IPS-20b (cell line): Measurements from ENCODE around the gene ARHGDIA.

Experiments
- H3K27ac ChIP-seq: one replicate; pipeline ENCODE4 v1.5.1; 2013; ENCODE audit warnings: low read length
- H3K27me3 ChIP-seq: 2 replicates; pipeline ENCODE4 v1.6.1; 2013; ENCODE audit warnings: mild to moderate bottlenecking, low read length, inconsistent platforms; ENCODE audit not compliant: insufficient read depth
- H3K36me3 ChIP-seq: 2 replicates; pipeline ENCODE4 v1.6.1; 2013; ENCODE audit warnings: low read depth, mild to moderate bottlenecking, inconsistent platforms, low read length, moderate library complexity; ENCODE audit not compliant: insufficient read depth
- H3K4me1 ChIP-seq: 2 replicates; pipeline ENCODE4 v1.6.1; 2013; ENCODE audit warnings: mild to moderate bottlenecking, control low read depth, inconsistent platforms, low read length, moderate library complexity; ENCODE audit not compliant: insufficient read depth
- H3K4me3 ChIP-seq: 2 replicates; pipeline ENCODE4 v1.5.1; 2013; ENCODE audit warnings: mild to moderate bottlenecking, low read length, inconsistent platforms
- H3K9ac ChIP-seq: 2 replicates; pipeline ENCODE4 v1.6.1; 2013; ENCODE audit warnings: low read depth, mild to moderate bottlenecking, inconsistent platforms, low read length, moderate library complexity
- H3K9me3 ChIP-seq: 2 replicates; pipeline ENCODE4 v1.6.1; 2013; ENCODE audit warnings: mild to moderate bottlenecking, low read depth, low read length, inconsistent platforms; ENCODE audit not compliant: insufficient read depth

ARHGDIA gene

DNA sequence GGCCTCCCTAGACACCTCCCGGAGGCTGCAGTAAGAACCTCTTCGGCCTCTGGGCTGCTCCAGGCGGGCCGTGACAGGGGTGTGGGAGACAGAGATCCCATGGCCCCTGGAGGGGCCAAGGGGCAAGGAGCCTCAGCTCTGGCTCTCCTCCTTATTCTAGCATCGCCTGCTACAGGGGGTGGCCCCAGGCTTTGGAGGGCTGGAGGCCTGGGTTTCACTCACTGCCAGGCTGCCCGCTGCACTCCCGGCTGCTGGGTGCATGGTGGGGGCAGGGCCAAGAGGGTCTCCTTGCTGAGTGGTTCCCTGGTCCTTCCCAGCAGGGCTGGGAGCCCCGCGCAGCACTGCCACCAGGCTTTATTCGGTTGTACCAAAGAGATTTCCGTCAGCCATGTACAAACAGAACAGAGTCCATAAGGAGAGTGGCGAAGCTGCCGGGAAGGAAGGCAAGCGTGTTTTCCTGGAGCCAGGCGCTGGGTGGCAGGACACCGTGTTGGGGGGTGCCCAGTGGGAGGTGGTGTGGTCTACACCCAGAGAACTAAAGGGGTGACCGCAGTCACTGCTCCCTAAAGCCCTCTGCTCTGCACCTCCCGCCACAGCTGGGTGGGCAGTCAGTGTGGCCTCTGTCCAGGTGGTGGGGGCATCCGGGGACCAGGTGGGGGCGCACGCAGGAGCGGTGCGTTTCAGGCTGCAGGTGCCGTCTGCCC lies 32.9 kb upstream of the ARHGDIA start:
- peaks cover 28% of the 10 kb centered on the region for H3K27me3 ChIP-seq
- no peak overlapping the region for H3K27ac ChIP-seq
- H3K9me3 ChIP-seq, result no peaks in the 10 kb centered on the region
- H3K36me3 ChIP-seq, result peaks cover 18% of the 10 kb centered on the region; the same call in 1 of the 2 replicates
- H3K4me1 ChIP-seq, result no peaks in the 10 kb centered on the region
- no peak overlapping the region for H3K4me3 ChIP-seq
- no peak overlapping the region for H3K9ac ChIP-seq

- H3K36me3 ChIP-seq, result peaks cover 24% of the 10 kb centered on the region
These were observed 32.3 kb upstream of the ARHGDIA start for GRCh38 chr17:81903415-81903831.

GRCh38 chr17:81902653-81903414 lies 31.7 kb upstream of the ARHGDIA start:
- Histone ChIP-seq H3K9ac (no peak overlapping the region), H3K27ac (no peak overlapping the region), H3K27me3 (peaks cover 28% of the 10 kb centered on the region), H3K36me3 (peaks cover 29% of the 10 kb centered on the region), H3K4me1 (no peaks in the 10 kb centered on the region), H3K9me3 (no peaks in the 10 kb centered on the region), H3K4me3 (peak overlapping the region; percentile 46; the same call in 1 of the 2 replicates)

More at GRCh38 chr17:81903415-81903831, 32.3 kb upstream of the ARHGDIA start:
- peaks cover 28% of the 10 kb centered on the region for H3K27me3 ChIP-seq
- no peaks in the 10 kb centered on the region for H3K4me1 ChIP-seq
- H3K9me3 ChIP-seq, result no peaks in the 10 kb centered on the region
- H3K9ac ChIP-seq, result no peak overlapping the region
- no peak overlapping the region for H3K27ac ChIP-seq
- no peak overlapping the region for H3K4me3 ChIP-seq

- H3K36me3 ChIP-seq, result peaks cover 30% of the 10 kb centered on the region
- no peaks in the 10 kb centered on the region for H3K9me3 ChIP-seq
- no peaks in the 10 kb centered on the region for H3K4me1 ChIP-seq
- no peak within 1 kb of the TSS for H3K9ac ChIP-seq
- H3K4me3 ChIP-seq, result peak within 1 kb of the TSS; percentile 46; the same call in 1 of the 2 replicates
- H3K27me3 ChIP-seq, result peaks cover 28% of the 10 kb centered on the region
- H3K27ac ChIP-seq, result no peak within 1 kb of the TSS
These were observed 31.0 kb upstream of the ARHGDIA start, which contains the start of gene NPB for GRCh38 chr17:81902023-81902652. NPB (plus strand) TSS chr17:81902238; CDS start chr17:81902278, 40 bp downstream.

- H3K4me1 ChIP-seq, result no peaks in the 10 kb centered on the region
- no peaks in the 10 kb centered on the region for H3K9me3 ChIP-seq
- H3K4me3 ChIP-seq, result peak overlapping the region; percentile 39; the same call in 1 of the 2 replicates
- no peak overlapping the region for H3K9ac ChIP-seq
- H3K36me3 ChIP-seq, result peaks cover 34% of the 10 kb centered on the region
- H3K27ac ChIP-seq, result no peak overlapping the region
- H3K27me3 ChIP-seq, result peaks cover 28% of the 10 kb centered on the region
These were observed 30.3 kb upstream of the ARHGDIA start for GRCh38 chr17:81901167-81902022.

DNA sequence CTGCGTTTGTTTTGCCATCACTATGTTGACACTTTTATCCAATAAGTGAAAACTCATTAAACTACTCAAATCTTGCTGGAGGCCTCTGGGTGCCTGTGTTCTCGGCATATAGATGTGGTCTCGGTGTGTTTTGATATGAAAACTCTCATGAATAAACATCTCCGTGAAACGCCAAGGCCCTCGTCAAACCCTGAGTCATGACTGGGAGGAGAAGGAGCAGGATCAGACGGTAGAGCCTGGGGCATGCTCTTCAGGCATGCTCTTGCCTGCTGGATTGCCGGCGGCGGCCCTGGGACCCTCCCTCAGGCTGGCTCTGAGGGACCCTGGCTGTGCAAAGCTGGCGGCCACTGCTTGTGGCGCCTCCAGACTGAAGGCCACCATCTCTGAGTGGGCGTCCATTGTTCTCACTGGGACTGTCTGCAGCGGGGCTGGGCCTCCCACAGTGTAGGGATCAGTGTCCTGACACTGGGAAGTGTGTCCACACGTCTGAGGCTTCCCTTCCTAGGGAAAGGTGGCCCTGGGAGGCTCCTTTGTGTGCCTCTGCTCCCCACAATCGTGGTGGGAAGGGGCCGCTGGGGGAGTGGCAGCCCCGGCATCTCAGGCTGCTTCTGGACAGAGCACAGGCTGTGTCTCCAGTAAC lies 29.2 kb upstream of the ARHGDIA start:
- peaks cover 28% of the 10 kb centered on the region for H3K27me3 ChIP-seq
- no peak overlapping the region for H3K27ac ChIP-seq
- H3K9me3 ChIP-seq, result no peaks in the 10 kb centered on the region
- no peak overlapping the region for H3K9ac ChIP-seq
- no peak overlapping the region for H3K4me3 ChIP-seq
- H3K36me3 ChIP-seq, result peaks cover 41% of the 10 kb centered on the region
- no peaks in the 10 kb centered on the region for H3K4me1 ChIP-seq

- no peak overlapping the region for H3K27ac ChIP-seq
These were observed 28.5 kb upstream of the ARHGDIA start for GRCh38 chr17:81899514-81900166.

GRCh38 chr17:81898885-81899284 lies 27.7 kb upstream of the ARHGDIA start:
- Histone ChIP-seq H3K4me3 (no peak overlapping the region), H3K27ac (no peak overlapping the region), H3K9ac (no peak overlapping the region), H3K36me3 (peaks cover 51% of the 10 kb centered on the region), H3K9me3 (no peaks in the 10 kb centered on the region), H3K4me1 (no peaks in the 10 kb centered on the region), H3K27me3 (peaks cover 28% of the 10 kb centered on the region)

More at GRCh38 chr17:81899514-81900166, 28.5 kb upstream of the ARHGDIA start:
- Histone ChIP-seq H3K9me3 (no peaks in the 10 kb centered on the region), H3K4me1 (no peaks in the 10 kb centered on the region), H3K36me3 (peaks cover 46% of the 10 kb centered on the region), H3K27me3 (peaks cover 28% of the 10 kb centered on the region), H3K4me3 (no peak overlapping the region), H3K9ac (no peak overlapping the region)

DNA sequence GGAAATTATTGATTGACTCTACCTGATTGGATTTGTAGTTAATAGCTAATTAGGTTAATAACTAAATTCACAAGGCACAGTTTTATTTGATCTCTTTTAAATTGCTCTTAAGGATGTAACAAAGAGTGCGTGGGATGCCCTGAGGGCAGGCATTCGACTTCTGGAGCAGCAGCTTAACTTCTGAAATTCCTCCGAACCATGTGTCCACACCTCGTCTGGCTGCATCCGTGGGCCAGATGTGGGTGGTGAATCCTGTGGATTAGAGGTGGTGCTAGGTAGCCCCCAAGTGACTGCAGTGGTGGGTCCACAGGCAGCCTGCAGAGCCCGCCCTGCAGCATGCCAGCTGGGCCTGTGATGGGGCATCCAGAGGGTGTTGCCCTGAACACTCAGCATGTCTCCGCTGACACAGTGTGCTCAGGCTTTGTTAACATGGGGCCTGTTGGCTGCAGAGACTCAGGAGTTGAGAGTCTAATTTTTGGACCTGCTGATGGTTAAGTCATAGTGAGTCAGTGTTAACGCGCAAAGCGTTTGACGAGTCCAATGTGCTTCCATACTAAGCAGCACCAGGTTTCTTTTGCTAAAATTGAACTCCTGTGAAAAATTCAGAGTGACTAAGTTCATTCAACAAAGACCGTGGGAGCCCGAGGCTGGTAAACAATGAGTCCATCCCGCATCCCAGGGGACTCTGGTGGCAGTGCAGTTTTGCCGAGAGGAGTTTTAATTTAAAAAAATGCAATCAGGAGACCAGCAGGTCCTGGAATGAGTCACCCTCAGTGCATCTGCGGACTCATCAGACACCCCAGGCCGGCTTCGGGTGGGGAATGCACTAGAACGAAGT lies 27.1 kb upstream of the ARHGDIA start:
- no peak overlapping the region for H3K4me3 ChIP-seq
- no peak overlapping the region for H3K27ac ChIP-seq
- no peaks in the 10 kb centered on the region for H3K9me3 ChIP-seq
- peaks cover 51% of the 10 kb centered on the region for H3K36me3 ChIP-seq
- H3K9ac ChIP-seq, result no peak overlapping the region
- H3K4me1 ChIP-seq, result no peaks in the 10 kb centered on the region
- peaks cover 28% of the 10 kb centered on the region for H3K27me3 ChIP-seq

DNA sequence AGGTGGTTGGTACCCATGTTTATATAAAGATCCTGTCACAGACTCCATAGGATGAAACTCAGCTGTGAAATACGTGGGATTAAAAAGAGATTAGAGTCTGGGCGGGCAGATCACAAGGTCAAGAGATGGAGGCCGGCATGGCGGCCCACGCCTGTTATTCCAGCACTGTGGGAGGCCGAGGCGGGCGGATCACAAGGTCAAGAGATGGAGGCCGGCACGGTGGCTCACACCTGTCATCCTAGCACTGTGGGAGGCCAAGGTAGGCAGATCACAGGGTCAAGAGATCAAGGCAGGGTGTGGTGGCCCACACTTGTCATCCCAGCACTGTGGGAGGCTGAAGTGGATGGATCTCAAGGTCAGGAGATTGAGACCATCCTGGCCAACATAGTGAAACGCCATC lies 24.3 kb upstream of the ARHGDIA start:
- H3K9me3 ChIP-seq, result no peaks in the 10 kb centered on the region
- no peaks in the 10 kb centered on the region for H3K4me1 ChIP-seq
- no peak overlapping the region for H3K9ac ChIP-seq
- H3K27ac ChIP-seq, result no peak overlapping the region
- H3K27me3 ChIP-seq, result peaks cover 1% of the 10 kb centered on the region; the same call in 1 of the 2 replicates
- no peak overlapping the region for H3K4me3 ChIP-seq
- peaks cover 54% of the 10 kb centered on the region for H3K36me3 ChIP-seq
